ES-I3 (cell line): ENCODE measurements around the gene CA10.

Experiments
- H3K36me3 ChIP-seq: 2 replicates; pipeline ENCODE4 v1.6.1; 2013; ENCODE audit warnings: mild to moderate bottlenecking, low read length, control low read depth, moderate library complexity; ENCODE audit not compliant: insufficient read depth
- H3K4me1 ChIP-seq: 2 replicates; pipeline ENCODE4 v1.6.1; 2013; ENCODE audit warnings: mild to moderate bottlenecking, control low read depth, low read length; ENCODE audit not compliant: insufficient read depth
- H3K9ac ChIP-seq: 2 replicates; pipeline ENCODE4 v1.6.1; 2013; ENCODE audit warnings: low read depth, mild to moderate bottlenecking, low read length, moderate library complexity
- H3K9me3 ChIP-seq: 2 replicates; pipeline ENCODE4 v1.6.1; 2013; ENCODE audit warnings: mild to moderate bottlenecking, low read length, moderate library complexity; ENCODE audit not compliant: control insufficient read depth, insufficient read depth

Gene CA10

DNA sequence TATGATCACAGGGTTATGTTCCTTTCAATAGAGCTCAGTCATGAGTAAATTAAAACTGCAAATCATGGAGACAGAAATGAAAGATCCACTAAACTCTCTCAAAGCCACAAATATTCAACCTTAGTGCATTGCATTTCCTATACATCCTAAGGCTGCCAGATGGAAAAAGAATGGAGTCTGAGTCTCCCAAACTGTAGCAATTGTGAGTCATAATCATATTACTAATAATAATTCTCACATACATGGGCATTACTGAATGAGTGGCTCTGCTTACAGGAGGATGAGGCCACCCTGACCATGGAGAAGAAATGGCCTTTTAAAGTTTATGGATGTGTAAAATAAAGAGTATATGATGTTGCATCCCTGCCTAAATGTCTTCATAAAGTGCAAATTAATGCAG is 3.2 kb downstream of the CA10 start:
- H3K9me3 ChIP-seq: no peaks in the 10 kb centered on the region
- H3K9ac ChIP-seq: no peak overlapping the region
- peaks cover 15% of the 10 kb centered on the region; the same call in 1 of the 2 replicates for H3K4me1 ChIP-seq
- no peaks in the 10 kb centered on the region for H3K36me3 ChIP-seq

GRCh38 chr17:52154466-52154865 is 4.0 kb downstream of the CA10 start:
- Histone ChIP-seq H3K9me3 (no peaks in the 10 kb centered on the region), H3K36me3 (no peaks in the 10 kb centered on the region), H3K4me1 (peaks cover 10% of the 10 kb centered on the region; the same call in 1 of the 2 replicates), H3K9ac (no peak overlapping the region)

GRCh38 chr17:52150935-52151334 is 7.6 kb downstream of the CA10 start:
- H3K9me3 ChIP-seq: no peaks in the 10 kb centered on the region
- H3K9ac ChIP-seq: no peak overlapping the region
- peaks cover 8% of the 10 kb centered on the region; the same call in 1 of the 2 replicates for H3K4me1 ChIP-seq
- no peaks in the 10 kb centered on the region for H3K36me3 ChIP-seq

GRCh38 chr17:52149626-52150025 is 8.9 kb downstream of the CA10 start:
- H3K36me3 ChIP-seq: no peaks in the 10 kb centered on the region
- peaks cover 15% of the 10 kb centered on the region for H3K4me1 ChIP-seq
- no peaks in the 10 kb centered on the region for H3K9me3 ChIP-seq
- H3K9ac ChIP-seq: no peak overlapping the region

GRCh38 chr17:52148969-52149351 is 9.6 kb downstream of the CA10 start:
- Histone ChIP-seq H3K4me1 (peaks cover 15% of the 10 kb centered on the region), H3K9ac (no peak overlapping the region), H3K9me3 (no peaks in the 10 kb centered on the region), H3K36me3 (no peaks in the 10 kb centered on the region)

- no peaks in the 10 kb centered on the region for H3K9me3 ChIP-seq
- no peaks in the 10 kb centered on the region for H3K36me3 ChIP-seq
- no peak overlapping the region for H3K9ac ChIP-seq
- peaks cover 21% of the 10 kb centered on the region for H3K4me1 ChIP-seq
Measured at GRCh38 chr17:52148288-52148968, 10.1 kb downstream of the CA10 start.

DNA sequence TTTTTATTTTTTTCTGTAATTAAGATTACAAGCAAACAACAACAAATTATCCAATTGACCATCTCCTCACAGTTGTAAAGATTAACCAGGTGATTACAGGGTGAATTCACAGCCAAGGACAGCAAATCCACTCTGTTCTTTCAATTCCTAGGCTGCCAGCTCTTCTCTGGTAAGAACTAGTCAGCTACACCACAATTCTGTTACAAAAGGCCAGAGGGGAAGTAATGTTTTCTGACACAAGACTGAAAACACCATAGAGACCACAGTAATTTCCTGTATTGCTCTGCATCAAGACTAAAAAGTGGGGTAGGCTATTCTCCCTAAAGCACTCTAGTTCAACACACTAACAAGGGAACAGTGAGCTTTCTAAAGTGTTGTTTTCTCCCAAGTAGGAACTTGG is 10.6 kb downstream of the CA10 start:
- Histone ChIP-seq H3K4me1 (peaks cover 21% of the 10 kb centered on the region), H3K9ac (no peak overlapping the region)

GRCh38 chr17:52147431-52147830 is 11.1 kb downstream of the CA10 start:
- Histone ChIP-seq H3K4me1 (peaks cover 21% of the 10 kb centered on the region), H3K9me3 (no peaks in the 10 kb centered on the region), H3K9ac (no peak overlapping the region), H3K36me3 (no peaks in the 10 kb centered on the region)

More for the DNA sequence above, 10.6 kb downstream of the CA10 start:
- Histone ChIP-seq H3K9me3 (no peaks in the 10 kb centered on the region), H3K36me3 (no peaks in the 10 kb centered on the region)

DNA sequence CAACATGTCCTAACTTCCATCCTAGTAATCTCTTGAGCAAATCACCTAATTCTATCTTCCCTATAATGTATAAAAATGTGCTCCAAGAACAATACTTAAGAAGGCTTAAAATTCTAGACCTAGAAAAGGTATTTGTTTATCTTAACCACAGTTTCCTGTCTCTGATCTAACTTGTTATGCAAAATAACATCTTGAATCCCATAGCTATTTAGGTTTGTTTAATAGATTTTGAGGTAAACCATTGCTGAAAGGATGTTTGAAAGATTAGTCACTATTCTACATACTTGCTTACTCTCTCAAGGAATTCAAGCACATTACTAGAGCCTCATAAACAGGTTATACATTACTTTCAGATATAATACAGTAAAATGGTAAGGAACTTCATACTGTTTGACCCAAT is 13.0 kb downstream of the CA10 start:
- Histone ChIP-seq H3K4me1 (peaks cover 29% of the 10 kb centered on the region), H3K36me3 (no peaks in the 10 kb centered on the region), H3K9me3 (no peaks in the 10 kb centered on the region), H3K9ac (no peak overlapping the region)

DNA sequence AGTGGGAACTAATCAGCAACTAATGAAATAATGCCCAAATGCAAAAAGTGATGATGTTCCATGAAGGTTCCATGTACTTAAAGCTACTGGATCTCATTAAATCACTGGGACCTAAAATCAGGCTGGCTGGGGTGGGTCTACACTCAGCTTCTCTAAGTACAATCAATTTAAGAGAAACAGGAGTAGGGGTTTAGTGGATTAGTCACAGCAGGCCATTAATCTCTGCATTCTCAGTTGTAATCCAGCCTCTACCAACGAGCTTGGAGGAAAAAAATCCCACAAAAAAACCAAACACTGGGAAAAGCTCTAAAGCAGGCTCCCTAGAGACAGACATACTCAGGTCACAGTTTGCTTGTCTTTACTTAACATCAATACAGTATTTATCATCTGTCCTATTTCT is 15.0 kb downstream of the CA10 start:
- Histone ChIP-seq H3K36me3 (no peaks in the 10 kb centered on the region), H3K9ac (no peak overlapping the region), H3K4me1 (peaks cover 30% of the 10 kb centered on the region), H3K9me3 (no peaks in the 10 kb centered on the region)

DNA sequence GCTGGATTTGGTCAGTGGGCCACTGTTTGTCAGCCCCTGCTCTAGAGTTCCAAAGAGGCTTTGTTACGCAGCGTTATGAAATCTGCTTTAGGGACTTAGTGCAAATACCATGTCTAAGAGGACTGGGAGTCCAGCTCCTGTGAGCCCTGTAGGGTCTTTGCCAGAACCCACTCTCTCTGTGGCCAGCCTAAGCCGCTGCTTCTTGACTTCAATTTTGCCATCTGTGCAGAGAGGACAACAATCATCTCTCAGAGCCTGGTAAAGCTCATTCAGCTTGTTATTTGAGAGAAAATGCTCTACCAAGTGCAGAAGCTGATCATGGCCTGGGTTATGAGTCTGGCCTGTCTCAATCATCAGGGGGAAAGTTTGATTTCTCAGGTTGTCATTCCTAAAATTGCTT is 17.9 kb downstream of the CA10 start:
- Histone ChIP-seq H3K36me3 (no peaks in the 10 kb centered on the region), H3K9me3 (no peaks in the 10 kb centered on the region), H3K9ac (no peak overlapping the region), H3K4me1 (peaks cover 44% of the 10 kb centered on the region)

- no peak overlapping the region for H3K9ac ChIP-seq
- peaks cover 33% of the 10 kb centered on the region for H3K4me1 ChIP-seq
- H3K9me3 ChIP-seq: no peaks in the 10 kb centered on the region
- H3K36me3 ChIP-seq: no peaks in the 10 kb centered on the region
Measured at GRCh38 chr17:52138752-52139151, 19.8 kb downstream of the CA10 start.

- no peak overlapping the region for H3K9ac ChIP-seq
- peaks cover 29% of the 10 kb centered on the region for H3K4me1 ChIP-seq
- H3K36me3 ChIP-seq: no peaks in the 10 kb centered on the region
- no peaks in the 10 kb centered on the region for H3K9me3 ChIP-seq
Measured at GRCh38 chr17:52138350-52138749, 20.2 kb downstream of the CA10 start.

DNA sequence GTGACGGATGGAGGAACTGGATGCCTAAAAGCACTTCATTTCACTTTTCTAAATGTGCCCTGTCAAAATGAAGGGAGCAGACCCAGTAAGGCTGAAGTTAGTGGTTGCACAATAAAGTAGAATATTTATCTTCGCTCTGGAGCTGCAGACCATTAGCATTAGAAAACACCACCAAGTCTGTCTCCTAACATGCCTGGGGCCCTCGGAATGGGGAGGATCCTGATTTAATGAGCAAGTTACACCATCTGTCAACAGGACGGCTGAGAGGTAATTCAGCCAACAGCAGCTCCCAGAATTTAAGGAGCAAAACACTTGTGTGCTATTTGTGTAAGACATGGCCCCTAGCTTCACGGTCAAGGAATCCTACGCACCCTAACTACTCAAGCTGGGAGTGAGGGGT is 22.3 kb downstream of the CA10 start:
- H3K36me3 ChIP-seq: no peaks in the 10 kb centered on the region
- H3K4me1 ChIP-seq: peaks cover 22% of the 10 kb centered on the region
- no peak overlapping the region for H3K9ac ChIP-seq
- H3K9me3 ChIP-seq: no peaks in the 10 kb centered on the region

DNA sequence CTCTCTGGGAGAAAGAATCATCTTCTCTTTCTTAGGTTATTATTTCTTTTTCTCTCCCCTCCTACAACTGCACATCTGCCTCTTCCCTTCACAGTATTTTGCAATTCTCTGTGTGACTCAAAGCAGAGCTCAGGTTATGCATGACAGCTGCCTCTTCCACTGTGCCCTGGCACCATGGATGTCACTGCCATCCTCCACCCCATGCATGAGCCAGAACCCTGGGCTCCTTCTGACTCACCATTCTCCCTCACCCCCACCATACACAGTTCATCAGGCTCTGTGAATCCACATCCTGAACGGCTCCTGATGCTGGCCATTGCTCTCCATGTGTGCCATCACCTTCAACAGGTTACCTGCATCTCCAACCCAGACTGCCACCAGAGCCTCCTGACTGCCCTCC is 23.9 kb downstream of the CA10 start:
- H3K36me3 ChIP-seq: no peaks in the 10 kb centered on the region
- H3K9ac ChIP-seq: no peak overlapping the region
- peaks cover 21% of the 10 kb centered on the region for H3K4me1 ChIP-seq
- H3K9me3 ChIP-seq: no peaks in the 10 kb centered on the region

DNA sequence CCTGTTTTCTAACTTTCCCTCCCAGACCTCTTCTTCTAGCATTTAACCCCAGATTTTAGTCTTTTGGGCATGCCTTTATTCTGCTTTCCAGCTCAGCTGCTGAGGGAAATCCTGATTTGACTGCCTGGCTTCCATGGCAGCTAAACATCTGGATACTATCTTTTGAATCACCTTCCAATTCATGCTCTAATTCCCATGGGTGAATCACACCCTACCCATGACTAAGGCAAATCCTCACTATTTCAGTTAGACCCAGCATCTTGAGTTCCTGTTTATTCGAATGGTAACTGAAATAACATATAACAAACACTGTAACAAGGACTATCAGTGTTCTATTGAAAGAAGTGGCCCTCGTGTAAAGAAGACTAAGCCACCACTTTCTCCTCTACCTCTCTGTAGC is 29.8 kb downstream of the CA10 start:
- Histone ChIP-seq H3K9ac (no peak overlapping the region), H3K9me3 (no peaks in the 10 kb centered on the region), H3K4me1 (no peaks in the 10 kb centered on the region), H3K36me3 (no peaks in the 10 kb centered on the region)
